HG03097 (cell line): ENCODE results near the gene CCDC110.

Experiments
- ATAC-seq: cut with Tn5 transposase; IDR thresholded peaks from one replicate; pipeline ENCODE4 v1.9.1; 2021; ENCODE audit not compliant: unreplicated experiment, low FRiP score

Gene CCDC110

GRCh38 chr4:185473247-185473646 is 1.7 kb upstream of the CCDC110 start:
- no peak for ATAC-seq

GRCh38 chr4:185472103-185472542 is 590 bp upstream of the CCDC110 start:
- ATAC-seq: no peak

GRCh38 chr4:185470501-185471195 is 885 bp downstream of the CCDC110 start:
- no peak for ATAC-seq

GRCh38 chr4:185469580-185470154 is 1.9 kb downstream of the CCDC110 start:
- no peak for ATAC-seq

- ATAC-seq: no peak
Observed at GRCh38 chr4:185468999-185469398, 2.5 kb downstream of the CCDC110 start.

GRCh38 chr4:185467991-185468390 is 3.5 kb downstream of the CCDC110 start:
- ATAC-seq: no peak

- no peak for ATAC-seq
Observed at GRCh38 chr4:185467101-185467500, 4.4 kb downstream of the CCDC110 start.

- no peak for ATAC-seq
Observed at GRCh38 chr4:185465707-185466106, 5.8 kb downstream of the CCDC110 start.

- no peak for ATAC-seq
Observed at GRCh38 chr4:185464887-185465286, 6.6 kb downstream of the CCDC110 start.

GRCh38 chr4:185464183-185464582 is 7.3 kb downstream of the CCDC110 start:
- ATAC-seq: no peak

- no peak for ATAC-seq
Observed at GRCh38 chr4:185463541-185463940, 8.0 kb downstream of the CCDC110 start.

GRCh38 chr4:185461565-185461964 is 10.0 kb downstream of the CCDC110 start:
- ATAC-seq: no peak

- ATAC-seq: no peak
Observed at GRCh38 chr4:185457136-185457535, 14.4 kb downstream of the CCDC110 start.

GRCh38 chr4:185456131-185456530 is 15.4 kb downstream of the CCDC110 start:
- no peak for ATAC-seq

GRCh38 chr4:185445209-185445608 is 26.3 kb downstream of the CCDC110 start:
- no peak for ATAC-seq

GRCh38 chr4:185441479-185441878 is 30.1 kb downstream of the CCDC110 start:
- no peak for ATAC-seq

- ATAC-seq: no peak
Observed at GRCh38 chr4:185437809-185438208, 33.7 kb downstream of the CCDC110 start.

GRCh38 chr4:185435466-185435865 is 36.1 kb downstream of the CCDC110 start:
- no peak for ATAC-seq

GRCh38 chr4:185429660-185430059 is 41.9 kb downstream of the CCDC110 start:
- ATAC-seq: no peak

- no peak for ATAC-seq
Observed at GRCh38 chr4:185426960-185427688, 44.4 kb downstream of the CCDC110 start.

GRCh38 chr4:185425647-185426352 is 45.7 kb downstream of the CCDC110 start, which contains the start of gene UFSP2:
UFSP2 (minus strand) TSS chr4:185425964; CDS start chr4:185425868, 96 bp downstream.
- peak; percentile 96 for ATAC-seq
